GM18498 (cell line): ENCODE data around the gene SARDH.

Experiments
- ATAC-seq: cut with Tn5 transposase; IDR thresholded peaks from one replicate; pipeline ENCODE4 v1.9.1; 2021; ENCODE audit warnings: mild to moderate bottlenecking, moderate library complexity; ENCODE audit not compliant: unreplicated experiment

SARDH gene

DNA sequence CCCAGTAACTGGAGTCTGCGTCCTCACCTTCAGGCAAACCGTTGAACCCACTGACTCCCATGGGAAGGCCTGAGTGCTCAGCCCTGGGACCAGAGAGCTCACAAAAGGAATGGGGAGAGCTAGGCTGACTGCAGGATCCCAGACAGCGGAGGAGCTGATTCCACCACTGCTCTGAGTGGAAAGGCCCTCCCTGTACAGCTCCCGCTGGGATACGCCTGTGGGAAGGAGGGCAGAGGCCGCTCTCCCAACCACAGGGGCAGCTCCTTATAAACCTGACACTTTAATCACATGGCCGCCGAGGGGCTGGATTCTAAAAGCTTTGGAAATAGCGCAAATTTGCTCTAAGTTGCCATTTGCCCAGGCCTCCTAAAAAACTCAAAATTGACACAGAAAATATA is 64.9 kb downstream of the SARDH start:
- ATAC-seq: no peak

DNA sequence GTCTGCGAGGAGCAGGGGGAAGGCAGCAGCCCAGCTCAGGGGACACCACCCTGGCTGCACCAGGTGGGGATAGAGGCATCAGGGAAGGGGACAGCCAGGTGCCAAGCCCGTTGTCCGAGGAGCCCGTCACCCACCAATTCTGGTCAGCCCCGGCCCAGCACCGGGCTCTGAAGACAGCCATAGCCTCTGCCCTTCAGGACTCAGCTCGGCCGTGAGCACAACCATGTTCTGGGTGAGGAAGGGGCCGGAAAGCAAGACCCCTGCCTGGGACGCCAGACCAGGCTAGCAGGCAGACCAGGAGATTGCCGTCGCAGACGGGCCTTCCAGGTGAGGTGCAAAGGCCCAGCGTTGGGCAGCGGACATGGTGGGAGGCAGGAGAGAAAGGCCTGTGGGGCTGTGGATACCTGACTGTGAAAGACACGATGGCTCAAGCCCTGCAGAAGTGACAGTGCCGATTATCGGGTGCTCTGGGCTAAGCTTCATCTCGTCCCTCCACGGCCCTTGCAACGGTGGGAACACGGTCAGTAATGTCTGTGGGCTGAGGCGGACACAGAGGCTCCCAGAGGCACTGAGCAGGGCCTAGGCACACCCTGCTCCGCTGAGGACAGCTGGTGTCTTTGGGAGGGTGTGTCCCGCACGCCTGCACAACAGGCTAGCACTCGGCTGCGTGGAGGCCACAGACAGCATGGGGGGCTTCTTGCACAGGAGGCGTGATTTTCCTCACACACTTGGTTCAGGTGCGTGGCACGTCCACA is 65.5 kb downstream of the SARDH start:
- no peak for ATAC-seq

DNA sequence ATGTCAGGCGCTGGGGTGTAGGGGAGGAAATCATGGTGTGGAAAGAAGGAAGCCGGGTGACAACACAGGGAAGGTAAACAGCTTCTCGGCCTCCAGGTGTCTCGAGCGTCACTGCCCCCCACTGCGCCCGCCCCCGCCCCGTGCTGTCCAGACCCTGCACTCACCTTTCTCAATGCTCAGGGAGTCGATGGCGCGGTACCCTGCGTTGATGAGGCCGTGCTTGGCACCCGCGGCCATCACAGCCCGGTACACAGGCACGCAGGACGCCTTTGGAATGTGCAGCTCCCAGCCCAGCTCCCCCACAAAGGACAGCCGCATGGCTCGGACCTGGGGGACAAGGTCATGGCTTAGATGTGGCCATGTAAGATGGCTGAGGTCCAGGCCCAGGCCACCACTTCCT is 66.8 kb downstream of the SARDH start:
- no peak for ATAC-seq

DNA sequence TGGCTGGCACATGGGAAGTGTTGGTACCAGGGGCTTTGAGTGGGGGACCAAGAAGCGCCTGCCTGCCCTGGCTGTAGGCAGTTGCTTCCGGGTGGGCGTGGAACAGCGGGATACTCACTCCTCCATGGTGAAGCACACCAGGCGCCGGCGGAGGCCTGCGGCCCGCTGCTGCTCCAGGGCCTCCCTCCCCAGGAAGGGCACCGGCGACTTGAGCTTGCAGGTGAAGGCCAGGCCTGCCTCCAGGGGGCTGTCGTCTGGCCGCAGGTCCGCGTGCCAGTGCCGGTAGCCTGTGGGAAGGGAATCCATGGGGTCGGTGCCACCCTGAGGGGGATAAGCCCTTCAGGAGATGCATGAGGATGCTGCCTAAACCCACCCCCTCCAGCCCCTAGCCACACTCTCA is 67.7 kb downstream of the SARDH start:
- no peak for ATAC-seq

DNA sequence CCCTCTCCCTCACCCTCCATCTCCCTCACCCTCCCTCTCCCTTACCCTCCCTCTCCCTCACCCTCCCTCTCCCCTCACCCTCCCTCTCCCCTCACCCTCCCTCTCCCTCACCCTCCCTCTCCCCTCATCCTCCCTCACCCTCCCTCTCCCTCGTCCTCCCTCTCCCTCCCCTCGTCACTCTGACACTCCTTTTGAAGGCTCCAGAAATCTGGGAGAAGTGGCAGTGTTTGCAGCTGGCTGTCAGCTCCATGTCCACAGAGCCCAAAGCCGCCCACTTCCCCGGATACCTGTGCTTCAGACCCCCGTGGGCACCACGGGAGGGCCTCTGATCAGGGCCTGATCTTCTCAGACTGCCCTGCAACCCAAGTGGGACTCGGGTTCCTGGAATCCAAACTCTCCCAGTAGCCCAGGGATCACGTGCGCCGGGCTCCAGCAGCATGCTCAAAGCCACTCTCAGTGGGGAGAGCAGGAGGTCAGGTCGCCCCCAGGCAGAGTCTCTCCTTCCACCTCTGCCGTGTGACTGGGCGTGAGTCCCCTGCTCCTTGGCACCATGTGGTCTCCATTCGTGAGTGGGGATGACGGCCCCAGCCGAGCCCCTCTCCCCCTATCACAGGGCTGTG is 68.9 kb downstream of the SARDH start:
- ATAC-seq: no peak

DNA sequence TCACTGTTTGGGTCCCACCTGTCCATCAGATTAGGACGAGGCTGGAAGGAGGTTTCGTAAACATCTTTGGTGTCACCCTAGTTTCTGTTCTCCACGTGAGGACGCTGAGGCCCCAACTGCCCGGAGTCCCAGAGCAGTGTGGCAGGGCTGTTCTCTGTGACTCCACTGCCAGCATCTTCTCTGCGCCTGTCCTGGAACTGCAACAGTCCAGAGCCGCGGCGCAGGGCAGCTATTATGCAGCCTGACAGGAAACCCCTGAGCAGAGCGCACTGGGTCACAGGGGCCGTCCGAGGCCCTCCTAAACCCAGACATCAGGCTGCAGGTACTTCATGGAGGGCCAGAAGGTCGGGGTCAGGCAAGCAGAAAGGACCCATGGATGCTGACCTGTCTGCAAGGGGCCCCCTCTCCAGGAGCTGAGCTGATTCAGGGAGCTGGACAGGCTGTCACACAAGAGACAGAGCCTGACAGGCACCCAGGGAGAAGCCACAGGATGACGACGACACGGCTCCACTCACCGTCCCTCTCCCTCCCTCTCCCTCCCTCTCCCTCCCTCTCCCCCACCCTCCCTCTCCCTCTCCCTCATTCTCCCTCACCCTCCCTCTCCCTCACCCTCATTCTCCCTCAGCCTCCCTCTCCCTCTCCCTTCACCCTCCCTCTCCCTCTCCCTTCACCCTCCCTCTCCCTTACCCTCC is 70.2 kb downstream of the SARDH start:
- ATAC-seq: no peak

DNA sequence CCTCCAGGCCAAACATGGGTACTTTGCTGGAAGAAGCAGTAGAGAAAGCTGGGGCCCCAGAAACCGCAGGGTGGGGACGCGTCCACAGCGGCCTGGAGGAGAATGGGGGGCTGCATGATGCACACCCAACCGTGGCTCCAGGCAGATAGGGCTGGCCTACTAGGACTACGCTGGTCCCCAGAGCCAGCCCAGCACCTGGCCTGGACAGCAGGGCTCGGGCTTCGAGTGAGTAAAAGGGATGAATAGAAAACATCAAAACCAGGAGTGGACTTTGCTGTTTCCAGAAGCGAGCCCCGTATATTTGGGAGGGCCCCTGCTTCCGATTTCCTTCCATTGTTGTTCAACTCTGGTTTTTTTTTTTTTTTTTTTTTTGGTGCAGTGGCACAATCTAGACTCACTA is 71.3 kb downstream of the SARDH start:
- no peak for ATAC-seq

DNA sequence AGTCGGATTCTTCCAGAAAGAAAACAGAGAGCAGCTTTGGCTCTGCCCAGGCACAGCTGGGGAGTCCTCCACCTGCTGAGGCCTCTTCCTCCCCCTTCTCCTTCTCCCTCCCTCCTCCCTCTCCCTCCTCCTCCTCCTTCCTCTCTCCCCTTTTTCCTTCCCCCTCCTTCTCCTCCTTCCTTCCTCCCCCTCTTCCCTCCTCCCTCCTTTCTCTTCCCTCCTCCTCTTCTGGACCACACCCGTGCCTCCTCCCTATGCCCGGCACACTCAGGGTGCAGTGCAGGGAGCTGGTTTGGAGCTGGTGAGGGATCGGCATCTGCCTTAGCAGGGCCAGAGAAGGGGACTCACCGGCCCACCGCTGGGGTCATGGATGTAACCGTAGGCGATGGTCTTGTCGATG is 71.8 kb downstream of the SARDH start:
- ATAC-seq: no peak

DNA sequence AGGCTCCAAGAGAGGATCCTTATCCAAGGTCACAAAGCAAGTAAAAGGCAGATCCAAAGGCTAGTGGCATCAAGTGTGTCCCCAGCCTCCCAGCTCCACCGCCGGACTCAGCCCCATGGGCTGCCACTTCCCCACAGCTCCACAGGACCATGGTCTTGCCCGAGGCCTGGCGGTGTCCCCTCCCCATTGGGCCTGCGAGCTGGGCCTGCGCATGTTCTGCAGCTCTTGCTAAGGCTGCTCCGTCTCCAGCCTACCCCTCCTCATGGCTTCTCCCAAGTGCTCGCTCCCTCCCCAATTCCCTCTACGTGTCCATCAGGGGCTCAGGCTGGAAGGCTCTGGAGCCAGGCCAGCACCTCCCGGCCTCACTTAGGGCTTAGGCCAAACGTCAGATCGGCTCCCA is 72.6 kb downstream of the SARDH start:
- no peak for ATAC-seq

DNA sequence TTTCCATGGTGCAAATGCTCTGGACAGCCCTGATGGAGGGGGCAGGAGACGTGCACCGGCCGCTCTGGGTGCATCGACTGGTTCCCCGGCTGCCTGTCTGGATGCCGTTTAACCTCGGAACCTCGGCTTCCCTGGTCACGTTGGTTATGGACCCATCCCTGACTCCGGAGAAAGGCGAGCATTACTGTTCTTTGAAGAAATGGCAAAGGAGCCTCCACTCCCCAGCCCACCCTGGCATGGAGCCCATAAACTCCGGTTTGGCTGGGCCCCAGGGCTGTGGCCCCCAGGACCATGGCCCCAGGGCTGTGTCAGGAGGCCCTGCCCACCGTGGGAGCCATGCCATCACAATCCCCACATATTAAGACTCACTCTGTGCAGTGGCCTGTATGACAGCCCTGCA is 73.1 kb downstream of the SARDH start:
- no peak for ATAC-seq

DNA sequence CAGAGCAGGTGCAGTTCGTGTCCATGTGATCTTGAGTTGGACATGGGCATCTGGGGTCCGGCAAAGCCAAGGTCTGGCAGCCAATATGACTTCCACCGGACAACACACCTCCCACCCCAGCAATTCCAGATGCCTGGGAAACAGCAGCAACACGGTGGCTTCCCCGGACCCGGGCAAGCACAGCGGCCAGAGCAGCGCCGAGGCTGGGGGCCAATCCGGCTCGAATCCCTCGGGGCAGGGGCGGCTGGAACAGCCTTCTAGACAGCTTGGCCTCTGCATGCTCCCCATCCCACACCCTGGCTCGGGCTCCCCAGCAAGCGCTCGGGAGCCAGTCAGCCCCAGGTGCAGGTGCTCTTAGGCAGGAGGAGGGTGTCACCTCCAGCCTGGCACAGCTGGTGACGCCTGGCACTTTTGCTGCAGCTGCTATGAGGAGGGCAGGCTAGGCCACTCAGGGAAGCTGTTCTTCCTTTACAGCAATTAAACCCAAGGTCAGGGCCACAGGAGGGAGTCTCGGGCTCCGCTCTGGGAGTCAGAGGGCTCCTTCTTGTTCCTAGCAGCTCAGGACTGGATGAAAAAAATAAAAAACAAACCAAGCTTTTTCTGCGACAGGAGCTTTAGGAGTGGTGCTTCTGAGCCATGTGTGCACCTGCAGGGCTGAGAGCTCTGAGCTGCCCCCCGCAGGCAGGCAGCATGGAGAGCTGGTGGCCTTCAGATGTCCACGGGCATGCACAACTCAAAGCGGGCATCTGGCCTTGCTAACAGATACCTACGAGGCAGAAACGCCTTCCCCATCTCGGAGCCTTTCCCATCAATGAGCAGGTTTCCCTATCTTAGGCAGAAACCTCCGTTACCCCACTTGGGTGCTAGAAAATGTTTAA is 73.7 kb downstream of the SARDH start:
- no peak for ATAC-seq

DNA sequence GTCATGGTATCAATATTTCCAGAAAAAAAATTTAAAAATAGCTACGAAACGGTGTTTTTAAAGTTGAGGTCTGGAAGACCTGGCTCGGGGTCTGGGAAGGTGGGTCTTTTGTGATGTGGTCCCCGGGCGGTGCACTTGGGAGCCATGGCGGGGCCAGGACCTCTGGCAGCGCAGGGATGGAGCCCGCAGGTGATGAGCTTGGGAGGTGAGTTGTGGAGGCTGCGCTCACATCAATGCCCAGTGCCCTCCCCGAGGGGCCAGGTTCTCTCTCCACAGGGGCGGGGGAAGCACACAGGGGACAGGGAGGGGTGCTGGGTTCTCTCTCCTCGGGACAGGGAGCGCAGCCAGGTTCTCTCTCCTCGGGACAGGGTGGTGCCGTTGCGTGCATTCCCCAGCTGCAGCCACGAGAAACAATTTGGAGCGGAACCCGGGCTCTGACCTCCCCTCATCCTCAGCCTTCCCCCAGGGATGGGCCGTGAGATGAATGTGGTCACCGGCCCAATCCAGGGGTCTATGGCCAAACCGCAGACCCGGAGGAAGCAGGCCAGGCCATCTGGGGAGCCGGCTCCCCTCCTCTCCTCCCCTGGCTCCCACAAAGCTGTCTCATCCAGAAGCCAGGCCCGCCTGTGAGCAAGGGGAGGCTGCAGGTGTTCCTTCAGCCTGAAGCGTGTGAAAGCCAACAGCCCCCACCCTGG is 76.2 kb downstream of the SARDH start:
- ATAC-seq: no peak

DNA sequence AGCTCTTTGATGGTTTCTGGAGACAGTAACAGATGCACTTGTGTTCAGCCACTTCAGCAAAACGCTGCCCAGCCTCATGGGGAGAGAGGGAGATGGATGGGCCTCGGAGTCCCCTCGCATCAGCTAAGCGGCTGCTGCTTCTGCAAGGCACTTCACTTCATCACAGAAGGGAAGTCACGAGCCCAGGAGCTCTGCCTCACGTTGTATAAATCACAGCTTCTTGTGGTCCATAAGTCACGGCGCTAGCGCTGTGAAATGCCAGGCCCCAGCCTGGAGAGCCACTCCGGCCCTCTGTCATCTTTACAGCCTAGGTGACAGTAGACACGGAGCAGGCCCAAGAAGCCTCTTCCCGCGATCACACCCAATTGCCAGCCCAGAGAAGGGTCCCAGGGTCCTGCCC is 78.6 kb downstream of the SARDH start:
- no peak for ATAC-seq

DNA sequence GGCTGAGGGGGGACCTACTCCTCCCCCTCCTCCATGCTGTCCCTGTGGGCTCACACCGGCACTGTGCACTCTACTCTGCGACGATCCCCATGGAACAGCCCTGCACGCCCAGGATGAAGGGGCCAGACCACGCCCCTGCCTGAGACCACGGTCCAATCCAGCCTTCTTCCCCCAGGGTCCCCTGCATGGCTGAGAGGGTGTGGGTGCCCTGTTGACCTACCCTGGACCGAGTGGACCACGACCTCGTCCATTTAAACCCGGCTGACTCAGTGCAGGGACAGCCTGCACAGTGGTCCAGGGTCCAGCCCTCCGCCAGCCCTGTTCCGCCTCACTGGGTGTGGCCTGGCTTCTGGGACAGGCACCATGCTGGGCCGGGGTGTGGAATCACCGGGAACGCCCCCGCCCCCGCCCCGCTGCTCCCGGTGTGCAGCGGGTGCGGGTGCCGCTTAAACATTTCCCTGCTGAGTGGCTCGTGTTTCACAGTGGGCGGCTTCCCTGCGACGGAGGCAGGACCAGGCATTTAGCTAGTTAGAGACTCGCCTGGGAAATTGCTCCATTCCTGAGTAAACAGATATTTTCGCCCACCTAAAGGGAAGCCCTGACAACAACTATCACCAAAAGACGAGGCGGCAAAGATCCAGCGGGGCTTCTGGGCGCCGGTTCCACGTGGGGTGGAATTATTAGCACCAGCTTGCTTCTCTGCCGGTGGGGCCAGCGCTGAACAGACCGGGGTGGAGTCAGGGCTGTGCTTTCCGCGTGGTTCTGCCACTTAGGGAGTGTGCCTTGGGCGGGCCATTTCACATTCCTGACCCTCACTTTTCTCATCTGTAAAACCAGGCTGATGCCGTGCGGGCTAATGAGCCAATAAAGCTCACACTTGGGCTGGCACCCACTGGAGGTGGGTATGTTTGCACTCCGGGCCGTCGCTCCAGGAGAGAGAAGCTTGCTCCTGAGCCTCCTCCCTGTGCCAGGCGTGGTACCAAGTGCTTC is 79.4 kb downstream of the SARDH start:
- no peak for ATAC-seq

DNA sequence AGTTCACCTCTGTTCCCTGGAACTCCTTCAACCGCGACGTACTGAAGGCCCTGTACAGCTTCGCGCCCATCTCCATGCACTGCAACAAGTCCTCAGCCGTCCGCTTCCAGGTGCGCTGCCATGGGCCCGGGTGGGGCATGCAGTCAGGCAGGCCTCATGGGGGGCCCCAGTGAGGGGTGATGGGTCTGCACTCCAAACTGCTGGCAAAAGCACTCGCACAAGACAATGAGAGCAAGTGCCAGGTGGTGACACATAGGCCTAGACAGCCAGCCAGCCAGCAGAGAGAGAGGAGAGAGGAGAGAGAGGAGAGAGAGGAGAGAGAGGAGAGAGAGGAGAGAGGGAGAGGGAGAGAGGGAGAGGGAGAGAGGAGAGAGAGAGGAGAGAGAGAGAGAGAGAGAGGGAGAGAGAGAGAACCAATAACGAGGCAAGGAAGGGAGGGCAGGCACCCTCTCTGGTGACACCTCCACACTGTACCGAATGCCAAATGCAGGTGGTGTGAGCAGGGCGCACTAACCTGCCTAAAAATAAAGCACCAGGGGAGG is 81.0 kb downstream of the SARDH start:
- ATAC-seq: no peak

DNA sequence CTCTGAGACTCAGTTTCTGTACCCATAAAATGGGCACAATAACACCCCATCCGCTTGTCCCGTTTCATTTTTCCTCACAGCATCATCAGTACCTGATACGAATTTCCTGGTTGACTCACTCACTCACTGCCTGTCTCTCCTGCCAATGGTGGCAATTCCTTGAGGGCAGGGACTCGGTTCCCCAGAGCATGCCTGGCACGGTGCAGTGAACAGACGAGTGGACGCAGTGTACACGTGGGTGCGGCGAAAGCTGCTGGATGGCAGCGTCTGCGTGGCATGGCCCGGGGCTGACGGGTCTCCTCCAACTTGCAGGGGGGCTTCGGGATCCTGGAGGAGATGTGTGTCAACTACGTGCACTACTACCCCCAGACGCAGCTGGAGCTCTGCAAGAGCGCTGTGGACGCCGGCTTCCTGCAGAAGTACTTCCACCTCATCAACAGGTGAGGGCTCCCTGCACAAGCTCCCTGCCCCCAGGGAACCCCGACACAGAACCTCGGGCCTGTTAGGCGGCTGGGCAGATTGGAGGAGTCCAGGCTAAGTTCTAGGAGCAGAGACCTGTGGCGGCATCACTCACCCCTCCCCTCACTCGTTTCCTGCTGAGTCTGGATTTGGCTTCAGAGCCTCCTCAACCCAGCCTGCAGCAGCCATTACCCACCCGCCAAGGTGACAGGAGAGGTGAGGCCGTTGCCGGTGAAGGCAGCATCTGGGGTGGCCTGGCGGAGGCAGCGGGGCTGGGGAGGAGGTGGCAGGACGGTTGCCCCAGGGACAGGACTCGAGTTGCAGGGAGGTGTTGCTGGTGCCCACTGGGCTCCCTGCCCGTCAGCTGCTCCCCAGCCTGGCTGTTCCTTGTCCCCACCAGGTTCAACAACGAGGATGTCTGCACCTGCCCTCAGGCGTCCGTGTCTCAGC is 81.7 kb downstream of the SARDH start:
- ATAC-seq: no peak

DNA sequence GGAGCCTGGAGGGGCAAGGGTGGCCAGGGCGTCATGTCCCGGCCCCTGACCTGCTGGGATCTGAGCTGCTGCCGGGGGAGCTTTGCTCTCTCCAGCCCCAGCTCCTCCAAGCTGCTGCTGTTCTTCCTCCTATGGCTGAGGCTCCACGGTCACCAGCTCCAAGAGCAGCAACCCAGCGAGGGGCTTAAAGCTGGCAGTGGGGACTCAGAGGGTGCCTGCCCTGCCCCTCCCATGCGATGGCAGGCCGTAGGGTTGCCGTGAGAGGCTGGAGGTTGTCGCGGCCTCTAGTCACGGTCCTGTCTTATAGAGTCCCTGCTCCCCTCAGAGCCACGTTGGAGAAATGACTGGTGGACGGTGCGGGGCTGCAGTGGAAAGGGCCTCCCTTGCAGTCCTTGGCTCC is 82.5 kb downstream of the SARDH start:
- no peak for ATAC-seq
